H1 (cell line): Measurements from ENCODE around the gene KCNQ1OT1.

Experiments used
- BACH1 ChIP-seq: IDR thresholded peaks from 2 replicates; pipeline ENCODE4 v1.6.1; 2012; ENCODE audit warnings: low read length, improper control_type of control experiment
- HDAC6 ChIP-seq: IDR thresholded peaks from one replicate; pipeline ENCODE4 v1.7.1; 2012; ENCODE audit warnings: low read depth, mild to moderate bottlenecking, inconsistent platforms, low read length, moderate library complexity
- KDM5A ChIP-seq: fragments of 200-600 bp; IDR thresholded peaks from 2 replicates; pipeline ENCODE4 v1.7.1; 2012; ENCODE audit warnings: mild to moderate bottlenecking, low read length, inconsistent platforms, mixed read lengths
- POLR2A ChIP-seq, 2 experiments: IDR thresholded peaks; 1 replicate in 1 of 2; 2 replicates in 1 of 2; pipeline ENCODE4 v1.6.1; 2011; ENCODE audit warnings: low read depth in 2 of 2, low read length in 2 of 2, mild to moderate bottlenecking in 2 of 2; ENCODE audit errors: control extremely low read depth in 1 of 2
- SRF ChIP-seq: IDR thresholded peaks from 2 replicates; pipeline ENCODE4 v1.6.1; 2011; ENCODE audit warnings: mild to moderate bottlenecking, low read depth, low read length, moderate library complexity
- TF ChIP-seq, protein P1 (sequence below): IDR thresholded peaks from 2 replicates; pipeline ENCODE4 v1.6.1; 2012; ENCODE audit warnings: inconsistent platforms
- TF ChIP-seq, protein P2 (sequence below), 3 experiments: IDR thresholded peaks; 1 replicate in 2 of 3; 2 replicates in 1 of 3; pipeline versions ENCODE4 v1.5.1 to v1.6.1; 2011; ENCODE audit warnings: low read length in 3 of 3, mild to moderate bottlenecking in 3 of 3, inconsistent platforms in 2 of 3, low read depth in 1 of 3, moderate library complexity in 1 of 3; ENCODE audit not compliant: insufficient read depth in 1 of 3; ENCODE audit errors: control extremely low read depth in 1 of 3

DNA sequence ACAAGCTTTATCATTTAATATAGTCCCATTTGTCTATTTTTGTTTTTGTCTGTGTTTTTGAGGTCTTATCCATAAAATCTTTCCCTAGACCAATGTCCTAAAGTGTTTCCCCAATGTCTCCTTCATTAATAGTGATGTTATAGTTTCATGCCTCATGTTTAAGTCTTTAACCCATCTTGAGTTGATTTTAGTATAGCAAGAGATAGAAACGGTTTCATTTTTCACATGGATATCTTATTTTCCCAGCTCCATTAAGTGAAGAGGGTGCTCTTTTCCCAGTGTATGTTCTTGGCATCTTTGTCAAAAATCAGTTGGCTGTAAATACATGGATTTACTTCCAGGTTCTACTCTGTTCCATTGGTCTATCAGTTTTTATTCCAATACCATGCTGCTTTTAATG lies 58.2 kb downstream of the KCNQ1OT1 start:
- TF ChIP-seq, protein P1, sequence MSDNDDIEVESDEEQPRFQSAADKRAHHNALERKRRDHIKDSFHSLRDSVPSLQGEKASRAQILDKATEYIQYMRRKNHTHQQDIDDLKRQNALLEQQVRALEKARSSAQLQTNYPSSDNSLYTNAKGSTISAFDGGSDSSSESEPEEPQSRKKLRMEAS, result no peak
- TF ChIP-seq POLR2A (IDR thresholded peaks at IDR 0.05; ENCODE audit: control extremely low read depth in 1 of 2, low read depth in 2 of 2, low read length in 2 of 2) (no peak), HDAC6 (no peak), BACH1 (no peak), SRF (no peak), KDM5A (no peak)
- TF ChIP-seq, protein P2, sequence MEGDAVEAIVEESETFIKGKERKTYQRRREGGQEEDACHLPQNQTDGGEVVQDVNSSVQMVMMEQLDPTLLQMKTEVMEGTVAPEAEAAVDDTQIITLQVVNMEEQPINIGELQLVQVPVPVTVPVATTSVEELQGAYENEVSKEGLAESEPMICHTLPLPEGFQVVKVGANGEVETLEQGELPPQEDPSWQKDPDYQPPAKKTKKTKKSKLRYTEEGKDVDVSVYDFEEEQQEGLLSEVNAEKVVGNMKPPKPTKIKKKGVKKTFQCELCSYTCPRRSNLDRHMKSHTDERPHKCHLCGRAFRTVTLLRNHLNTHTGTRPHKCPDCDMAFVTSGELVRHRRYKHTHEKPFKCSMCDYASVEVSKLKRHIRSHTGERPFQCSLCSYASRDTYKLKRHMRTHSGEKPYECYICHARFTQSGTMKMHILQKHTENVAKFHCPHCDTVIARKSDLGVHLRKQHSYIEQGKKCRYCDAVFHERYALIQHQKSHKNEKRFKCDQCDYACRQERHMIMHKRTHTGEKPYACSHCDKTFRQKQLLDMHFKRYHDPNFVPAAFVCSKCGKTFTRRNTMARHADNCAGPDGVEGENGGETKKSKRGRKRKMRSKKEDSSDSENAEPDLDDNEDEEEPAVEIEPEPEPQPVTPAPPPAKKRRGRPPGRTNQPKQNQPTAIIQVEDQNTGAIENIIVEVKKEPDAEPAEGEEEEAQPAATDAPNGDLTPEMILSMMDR (IDR thresholded peaks at IDR 0.05; ENCODE audit: control extremely low read depth in 1 of 3, insufficient read depth in 1 of 3, low read depth in 1 of 3, low read length in 3 of 3), result no peak
